DND-41 (cell line): Measurements from ENCODE around the gene LMF1.

Experiments used
- CTCF ChIP-seq: IDR thresholded peaks from 2 replicates; pipeline ENCODE4 v1.5.1; 2012; ENCODE audit warnings: borderline replicate concordance, low read length, moderate library complexity, mild to moderate bottlenecking; ENCODE audit not compliant: poor library complexity, severe bottlenecking; ENCODE audit errors: extremely low read depth
- EZH2 ChIP-seq: IDR thresholded peaks from 3 replicates; pipeline ENCODE4 v1.6.1; 2012; ENCODE audit warnings: borderline replicate concordance, low read depth, mild to moderate bottlenecking, moderate library complexity, low read length, inconsistent platforms; ENCODE audit not compliant: severe bottlenecking

DNA sequence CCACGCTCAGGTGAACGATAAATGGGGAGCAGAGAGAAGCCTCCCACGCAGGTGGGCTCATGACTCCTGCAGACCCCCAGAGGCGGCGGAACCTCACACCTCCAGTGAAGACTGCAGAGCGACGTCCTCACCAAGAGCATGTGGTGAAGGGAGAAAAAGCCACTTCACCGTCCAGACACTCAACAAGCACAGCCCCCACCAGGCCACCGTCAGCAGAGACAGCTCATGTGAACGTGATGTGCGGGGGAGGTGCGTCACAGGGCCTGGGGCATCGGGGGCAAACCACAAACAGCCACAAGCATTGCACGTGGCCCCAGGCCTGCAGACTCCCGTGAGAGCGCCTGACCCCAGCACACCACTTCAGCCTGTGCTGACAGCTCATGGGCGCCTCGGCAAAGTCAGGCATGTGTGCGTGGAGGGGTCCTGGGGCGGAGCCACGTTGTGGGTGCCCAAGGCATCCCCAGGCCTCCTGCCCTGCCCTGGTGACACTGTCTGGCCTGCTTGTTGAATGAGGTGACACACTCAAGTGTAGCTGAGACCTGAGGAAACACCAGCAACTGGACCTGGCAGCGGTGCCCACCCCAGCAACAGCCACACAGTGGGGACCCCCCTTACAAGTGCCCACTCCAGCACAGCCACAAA is 19.0 kb downstream of the LMF1 start:
- TF ChIP-seq CTCF (no peak), EZH2 (no peak)
